HepG2 (cell line): ENCODE data around the gene ALG11. TPM values are rescaled to one million over a fixed set of nuclear protein-coding genes. Genes with fewer than 3 reads are reported as not detected.

Experiments used
- CC2D1A ChIP-seq: sonication (generic); formaldehyde crosslinking; IDR thresholded peaks from 2 replicates; pipeline ENCODE4 v1.8.1; 2023; ENCODE audit warnings: mild to moderate bottlenecking, missing genetic modification reagents
- EZH2 ChIP-seq: conservative IDR thresholded peaks from 2 replicates; pipeline ENCODE4 v1.6.1; 2012; ENCODE audit warnings: mild to moderate bottlenecking, low read depth, low read length, moderate library complexity
- FOXA1 ChIP-seq, 2 experiments: fragments of 450-650 bp in 1 of 2; sonication (generic) in 1 of 2; formaldehyde crosslinking in 1 of 2; IDR thresholded peaks; 2 replicates each; pipeline versions ENCODE4 v1.4.0 to v1.6.1; 2016 to 2020; ENCODE audit warnings: missing genetic modification reagents in 1 of 2
- GATAD1 ChIP-seq: IDR thresholded peaks from 2 replicates; pipeline ENCODE4 v1.6.1; 2016; ENCODE audit warnings: missing genetic modification reagents, missing compliant biosample characterization
- HCFC1 ChIP-seq: fragments of 150-350 bp; IDR thresholded peaks from 2 replicates; pipeline ENCODE4 v1.6.1; 2014; ENCODE audit warnings: low read depth, low read length
- HNRNPL ChIP-seq: fragments of 200-400 bp; formaldehyde crosslinking; IDR thresholded peaks from 2 replicates; pipeline ENCODE4 v1.6.1; 2017; ENCODE audit warnings: mild to moderate bottlenecking, low read depth, low read length
- IRF2 ChIP-seq: IDR thresholded peaks from 2 replicates; pipeline ENCODE4 v1.6.1; 2018; ENCODE audit warnings: missing genetic modification reagents, missing compliant biosample characterization
- MBD4 ChIP-seq: IDR thresholded peaks from 2 replicates; pipeline ENCODE4 v1.6.1; 2012; ENCODE audit warnings: low read length, inconsistent platforms, borderline replicate concordance
- MBNL3 ChIP-seq: fragments of 250-450 bp; sonication (Bioruptor Pico); conservative IDR thresholded peaks from 2 replicates; pipeline ENCODE4 v1.8.0; 2022; ENCODE audit warnings: mild to moderate bottlenecking, inconsistent platforms
- MIER2 ChIP-seq: IDR thresholded peaks from 2 replicates; pipeline ENCODE4 v1.6.1; 2016; ENCODE audit warnings: missing biosample characterization, missing genetic modification reagents
- MIER3 ChIP-seq: IDR thresholded peaks from 2 replicates; pipeline ENCODE4 v1.6.1; 2016; ENCODE audit warnings: missing compliant biosample characterization, borderline replicate concordance
- NCOR1 ChIP-seq: fragments of 200-600 bp; sonication (generic); IDR thresholded peaks from 2 replicates; pipeline ENCODE4 v1.7.0; 2017; ENCODE audit warnings: antibody characterized with exemption, low read length, borderline replicate concordance
- PITX1 ChIP-seq: sonication (generic); formaldehyde crosslinking; IDR thresholded peaks from 2 replicates; pipeline ENCODE4 v1.5.1; 2020; ENCODE audit warnings: mild to moderate bottlenecking, missing genetic modification reagents
- SIN3A ChIP-seq: IDR thresholded peaks from 2 replicates; pipeline ENCODE4 v1.6.1; 2011; ENCODE audit warnings: low read depth, mild to moderate bottlenecking, control low read depth, low read length, borderline replicate concordance
- SP140L ChIP-seq: sonication (generic); formaldehyde crosslinking; IDR thresholded peaks from 2 replicates; pipeline ENCODE4 v1.4.0; 2020; ENCODE audit warnings: missing genetic modification reagents, borderline replicate concordance
- SP2 ChIP-seq: sonication (generic); formaldehyde crosslinking; IDR thresholded peaks from 2 replicates; pipeline ENCODE4 v1.5.1; 2020; ENCODE audit warnings: mild to moderate bottlenecking, missing genetic modification reagents
- SRY ChIP-seq: sonication (generic); formaldehyde crosslinking; IDR thresholded peaks from 2 replicates; pipeline ENCODE4 v1.8.0; 2022; ENCODE audit warnings: mild to moderate bottlenecking, missing genetic modification reagents
- ZFP36L2 ChIP-seq: sonication (generic); formaldehyde crosslinking; IDR thresholded peaks from 2 replicates; pipeline ENCODE4 v1.4.0; 2020; ENCODE audit warnings: missing genetic modification reagents
- ZFP62 ChIP-seq: sonication (generic); formaldehyde crosslinking; IDR thresholded peaks from 2 replicates; pipeline ENCODE4 v1.4.0; 2020; ENCODE audit warnings: missing genetic modification reagents
- ZNF121 ChIP-seq: sonication (generic); formaldehyde crosslinking; IDR thresholded peaks from 2 replicates; pipeline ENCODE4 v1.5.0; 2020; ENCODE audit warnings: mild to moderate bottlenecking, missing genetic modification reagents
- ZNF17 ChIP-seq: sonication (generic); formaldehyde crosslinking; IDR thresholded peaks from 2 replicates; pipeline ENCODE4 v1.5.0; 2020; ENCODE audit warnings: mild to moderate bottlenecking, missing genetic modification reagents
- ZNF180 ChIP-seq: sonication (generic); formaldehyde crosslinking; IDR thresholded peaks from 2 replicates; pipeline ENCODE4 v1.4.0; 2020; ENCODE audit warnings: low read depth, missing genetic modification reagents, borderline replicate concordance
- ZNF3 ChIP-seq: IDR thresholded peaks from 2 replicates; pipeline ENCODE4 v1.7.0; 2017; ENCODE audit warnings: inconsistent platforms
- ZNF326 ChIP-seq: sonication (generic); formaldehyde crosslinking; IDR thresholded peaks from 2 replicates; pipeline ENCODE4 v1.4.0; 2020; ENCODE audit warnings: missing genetic modification reagents, borderline replicate concordance
- ZNF619 ChIP-seq: sonication (generic); formaldehyde crosslinking; IDR thresholded peaks from 2 replicates; pipeline ENCODE4 v1.4.0; 2020; ENCODE audit warnings: mild to moderate bottlenecking, missing genetic modification reagents
- ZNF660 ChIP-seq: sonication (generic); formaldehyde crosslinking; IDR thresholded peaks from 2 replicates; pipeline ENCODE4 v1.5.1; 2020; ENCODE audit warnings: mild to moderate bottlenecking, low read depth, missing genetic modification reagents, borderline replicate concordance
- ZNF850 ChIP-seq: sonication (generic); formaldehyde crosslinking; conservative IDR thresholded peaks from 2 replicates; pipeline ENCODE4 v1.9.0; 2021; ENCODE audit warnings: mild to moderate bottlenecking, missing genetic modification reagents
- ZSCAN22 ChIP-seq: sonication (generic); formaldehyde crosslinking; IDR thresholded peaks from 2 replicates; pipeline ENCODE4 v1.4.0; 2020; ENCODE audit warnings: mild to moderate bottlenecking, missing genetic modification reagents
- polyA plus RNA-seq, 8 experiments: library from polyadenylated mRNA; depleted of rRNA in 3 of 8; stranded (reverse) in 7 of 8; unstranded in 1 of 8; fragments of >200 nt; fragmentation: Illumina TruSeq in 4 of 8; extraction: Trizol in 4 of 8; gene quantifications; 2 replicates each; pipeline versions ENCODE4 v1.2.1 to v1.2.3, GENCODE V29; 2011 to 2016; ENCODE audit warnings: low read depth in 4 of 8, missing spikeins in 1 of 8, mixed read lengths in 1 of 8; ENCODE audit not compliant: insufficient read depth in 1 of 8
- total RNA-seq, 5 experiments: library from RNA; depleted of rRNA; stranded (reverse); fragments of >200 nt; fragmentation: Illumina TruSeq; extraction: Trizol; gene quantifications; 2 replicates each; pipeline ENCODE4 v1.2.3, GENCODE V29; 2016; ENCODE audit warnings: low read depth in 1 of 5
- TF ChIP-seq, protein P1 (sequence below): sonication (generic); formaldehyde crosslinking; IDR thresholded peaks from 2 replicates; pipeline ENCODE4 v1.4.0; 2020; ENCODE audit warnings: missing genetic modification reagents, low read depth, mild to moderate bottlenecking, borderline replicate concordance
- TF ChIP-seq, protein P2 (sequence below): fragments of 450-650 bp; IDR thresholded peaks from 2 replicates; pipeline ENCODE4 v1.6.1; 2017
- TF ChIP-seq, protein P3 (sequence below): sonication (generic); formaldehyde crosslinking; IDR thresholded peaks from 2 replicates; pipeline ENCODE4 v1.5.0; 2020; ENCODE audit warnings: mild to moderate bottlenecking, missing genetic modification reagents

The ALG11 gene
- total and polyA plus RNA-seq, 2 of the 13 experiments (the other 11 are each of a cell fraction or from before 2014, with no cell fraction given) = 14.7 to 27.9 TPM

DNA sequence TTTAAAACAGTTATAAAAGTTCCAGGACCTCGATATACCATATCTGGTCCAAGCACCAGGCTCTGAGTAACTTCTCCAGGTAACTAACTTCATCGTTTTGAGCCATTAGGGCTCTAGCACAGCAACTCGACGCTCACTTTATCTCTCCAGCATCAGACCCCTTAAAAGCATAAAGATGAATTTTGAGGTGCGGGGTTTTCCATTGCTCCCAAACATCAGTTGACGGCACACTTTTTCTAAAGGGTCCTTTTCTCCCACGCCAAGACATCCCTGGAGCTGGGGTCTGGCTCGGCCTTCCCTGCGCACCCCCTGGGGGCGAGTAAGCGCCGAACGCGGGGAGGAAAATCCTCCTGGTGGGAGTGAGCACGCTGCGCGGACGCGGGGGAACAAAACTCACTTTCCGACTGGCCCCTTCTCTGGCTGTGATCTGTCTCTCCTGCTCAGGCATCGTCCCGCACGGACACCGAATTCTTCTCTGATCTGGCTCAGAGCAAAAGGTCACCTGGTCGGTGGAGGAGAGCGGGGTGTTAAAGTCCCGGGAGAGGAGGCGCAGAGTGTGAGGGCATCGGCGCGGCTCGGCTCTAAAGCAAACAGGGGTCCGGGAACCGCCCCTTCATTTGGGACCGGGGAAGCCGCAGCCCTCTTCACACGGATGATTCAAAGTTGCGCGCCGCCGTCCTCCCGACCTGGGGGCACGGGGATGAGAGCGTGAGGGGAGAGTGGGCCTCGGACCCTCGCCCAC is 1.1 kb upstream of the ALG11 start, which contains the start of gene ATP7B (continued):
- TF ChIP-seq ZSCAN22 (CRISPR knock-in tag) (no peak), NCOR1 (no peak), SP2 (CRISPR knock-in tag) (no peak), CC2D1A (CRISPR knock-in tag) (no peak), MBD4 (no peak), SIN3A (0 out of 2 replicates have a peak, but pooled peaks have one; percentile 49), ZNF121 (CRISPR knock-in tag) (no peak), ZNF17 (CRISPR knock-in tag) (no peak), ZNF850 (CRISPR knock-in tag) (peak; percentile 85; the same call in 1 of the 2 replicates), ZFP36L2 (CRISPR knock-in tag) (no peak), HCFC1 (no peak), ZNF326 (CRISPR knock-in tag) (no peak), ZNF3 (CRISPR knock-in tag) (no peak), EZH2 (no peak), GATAD1 (CRISPR knock-in tag) (no peak), ZNF180 (no peak), FOXA1 (IDR thresholded peaks at IDR 0.05) (no peak), FOXA1 (CRISPR knock-in tag; IDR thresholded peaks at IDR 0.05) (peak; percentile 10; the same call in 1 of the 2 replicates), IRF2 (CRISPR knock-in tag) (no peak), SRY (CRISPR knock-in tag) (no peak), ZNF660 (no peak; the same call in 1 of the 2 replicates), MBNL3 (CRISPR knock-in tag) (no peak), HNRNPL (no peak), ZNF619 (no peak), ZFP62 (CRISPR knock-in tag) (no peak), PITX1 (peak; percentile 20; the same call in 1 of the 2 replicates), MIER2 (CRISPR knock-in tag) (no peak), SP140L (CRISPR knock-in tag) (no peak), MIER3 (CRISPR knock-in tag) (no peak)
- TF ChIP-seq, protein P1, sequence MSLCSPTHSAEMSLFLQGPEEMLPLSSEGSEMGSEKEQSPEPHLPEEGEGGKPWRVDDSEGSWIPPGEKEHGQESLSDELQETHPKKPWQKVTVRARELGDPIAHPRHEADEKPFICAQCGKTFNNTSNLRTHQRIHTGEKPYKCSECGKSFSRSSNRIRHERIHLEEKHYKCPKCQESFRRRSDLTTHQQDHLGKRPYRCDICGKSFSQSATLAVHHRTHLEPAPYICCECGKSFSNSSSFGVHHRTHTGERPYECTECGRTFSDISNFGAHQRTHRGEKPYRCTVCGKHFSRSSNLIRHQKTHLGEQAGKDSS = no peak
- TF ChIP-seq, protein P2, sequence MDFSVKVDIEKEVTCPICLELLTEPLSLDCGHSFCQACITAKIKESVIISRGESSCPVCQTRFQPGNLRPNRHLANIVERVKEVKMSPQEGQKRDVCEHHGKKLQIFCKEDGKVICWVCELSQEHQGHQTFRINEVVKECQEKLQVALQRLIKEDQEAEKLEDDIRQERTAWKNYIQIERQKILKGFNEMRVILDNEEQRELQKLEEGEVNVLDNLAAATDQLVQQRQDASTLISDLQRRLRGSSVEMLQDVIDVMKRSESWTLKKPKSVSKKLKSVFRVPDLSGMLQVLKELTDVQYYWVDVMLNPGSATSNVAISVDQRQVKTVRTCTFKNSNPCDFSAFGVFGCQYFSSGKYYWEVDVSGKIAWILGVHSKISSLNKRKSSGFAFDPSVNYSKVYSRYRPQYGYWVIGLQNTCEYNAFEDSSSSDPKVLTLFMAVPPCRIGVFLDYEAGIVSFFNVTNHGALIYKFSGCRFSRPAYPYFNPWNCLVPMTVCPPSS = no peak
- TF ChIP-seq, protein P3, sequence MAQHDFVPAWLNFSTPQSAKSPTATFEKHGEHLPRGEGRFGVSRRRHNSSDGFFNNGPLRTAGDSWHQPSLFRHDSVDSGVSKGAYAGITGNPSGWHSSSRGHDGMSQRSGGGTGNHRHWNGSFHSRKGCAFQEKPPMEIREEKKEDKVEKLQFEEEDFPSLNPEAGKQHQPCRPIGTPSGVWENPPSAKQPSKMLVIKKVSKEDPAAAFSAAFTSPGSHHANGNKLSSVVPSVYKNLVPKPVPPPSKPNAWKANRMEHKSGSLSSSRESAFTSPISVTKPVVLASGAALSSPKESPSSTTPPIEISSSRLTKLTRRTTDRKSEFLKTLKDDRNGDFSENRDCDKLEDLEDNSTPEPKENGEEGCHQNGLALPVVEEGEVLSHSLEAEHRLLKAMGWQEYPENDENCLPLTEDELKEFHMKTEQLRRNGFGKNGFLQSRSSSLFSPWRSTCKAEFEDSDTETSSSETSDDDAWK (CRISPR knock-in tag) = no peak
